HTR-8/SVneo (cell line): ENCODE measurements around the gene FCHO2.
A peak's percentile ranks its signal among the peaks of the same experiment; 100 is the strongest.

Experiments used
- DNase-seq: peaks from one replicate; pipeline ENCODE4 v3.0.0; 2011; ENCODE audit warnings: low spot score, mixed read lengths; ENCODE audit not compliant: insufficient read length
- FAIRE-seq: peaks from 2 replicates; lab custom pipeline; 2011; peaks lifted over from hg19 to GRCh38; lab: Jason Lieb, UNC

FCHO2 gene

DNA sequence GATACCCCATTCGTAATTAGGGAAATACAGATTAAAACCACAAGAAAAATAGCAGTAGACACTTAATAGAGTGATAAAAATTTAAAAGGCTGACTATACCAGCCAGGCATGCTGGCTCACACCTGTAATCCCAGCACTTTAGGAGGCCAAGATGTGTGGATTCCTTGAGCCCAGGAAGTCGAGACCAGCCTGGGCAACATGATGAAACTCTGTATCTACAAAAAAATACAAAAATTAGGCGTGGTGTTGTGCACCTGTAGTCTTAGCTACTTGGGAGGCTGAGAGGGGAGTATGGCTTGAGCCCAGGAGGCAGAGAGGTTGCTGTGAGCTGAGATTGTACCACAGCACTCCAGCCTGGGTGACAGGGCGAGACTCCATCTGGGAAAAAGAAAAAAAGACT is 72.0 kb downstream of the FCHO2 start:
- no peak for DNase-seq
- FAIRE-seq, result no peak

DNA sequence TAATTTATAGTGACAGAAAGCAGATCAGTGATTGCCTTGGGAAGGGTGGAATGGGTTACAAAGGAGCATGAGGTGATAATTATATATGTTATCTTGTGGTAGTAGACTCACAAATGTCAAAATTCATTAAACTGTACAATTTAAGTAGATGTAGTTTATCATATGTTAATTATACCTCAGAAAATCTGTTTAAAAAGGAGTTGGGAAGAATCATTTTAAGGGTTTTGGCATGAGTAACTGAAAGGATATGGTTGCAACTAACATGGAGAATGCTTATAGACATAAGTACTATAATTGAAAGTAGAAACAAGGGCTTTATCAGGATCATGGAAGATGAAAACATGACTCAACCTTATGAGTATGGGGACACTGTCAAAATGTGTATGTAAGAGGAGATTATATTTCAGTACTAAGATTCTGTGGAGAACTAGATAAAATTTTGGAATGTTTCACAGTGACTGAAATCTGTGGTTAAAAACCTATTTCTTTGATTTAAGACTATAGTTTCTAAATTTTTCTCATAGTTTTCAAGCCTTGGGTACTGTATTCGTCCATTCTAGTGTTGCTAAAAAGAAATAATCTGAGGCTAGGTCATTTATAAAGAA is 73.3 kb downstream of the FCHO2 start:
- DNase-seq (no peak), FAIRE-seq (no peak)

DNA sequence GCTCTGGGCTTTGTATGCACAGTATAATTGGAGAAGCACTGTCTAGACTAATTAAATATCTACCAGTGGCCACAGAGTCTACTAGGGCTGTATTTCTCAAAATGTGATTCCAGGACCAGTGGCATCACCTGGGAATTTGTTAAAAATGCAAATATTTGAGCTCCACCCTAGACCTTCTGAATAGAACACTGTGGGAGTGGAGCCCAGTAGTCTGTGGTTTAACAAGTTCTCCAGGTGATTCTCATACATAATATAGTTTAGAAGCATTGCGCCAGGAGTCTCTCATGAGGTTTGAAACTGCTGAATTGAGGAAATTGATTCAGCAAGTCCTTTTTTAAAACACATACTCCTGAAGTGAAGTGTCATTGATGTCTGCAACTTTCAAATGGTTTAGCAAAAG is 74.7 kb downstream of the FCHO2 start:
- no peak for DNase-seq
- FAIRE-seq, result no peak

DNA sequence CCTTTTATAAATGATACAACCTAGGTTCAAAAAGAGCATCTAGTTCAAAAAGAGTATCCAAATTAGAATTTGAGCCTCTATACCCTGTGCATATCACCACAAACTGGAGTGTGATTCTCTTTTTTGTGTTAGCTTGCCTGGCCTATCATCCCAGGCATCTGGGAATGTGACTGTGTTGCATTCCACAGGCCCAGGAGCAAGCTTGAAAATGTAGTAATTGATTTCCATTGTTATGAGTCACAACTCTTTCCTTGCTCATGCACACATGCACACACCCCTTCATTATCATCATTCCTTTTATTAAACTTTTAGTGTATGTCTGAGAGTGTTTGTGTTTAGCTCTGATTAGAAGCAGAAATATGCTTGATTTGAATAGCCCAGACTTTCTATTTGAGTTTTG is 75.2 kb downstream of the FCHO2 start:
- peak; percentile 69 for DNase-seq
- peak; percentile 16 for FAIRE-seq

DNA sequence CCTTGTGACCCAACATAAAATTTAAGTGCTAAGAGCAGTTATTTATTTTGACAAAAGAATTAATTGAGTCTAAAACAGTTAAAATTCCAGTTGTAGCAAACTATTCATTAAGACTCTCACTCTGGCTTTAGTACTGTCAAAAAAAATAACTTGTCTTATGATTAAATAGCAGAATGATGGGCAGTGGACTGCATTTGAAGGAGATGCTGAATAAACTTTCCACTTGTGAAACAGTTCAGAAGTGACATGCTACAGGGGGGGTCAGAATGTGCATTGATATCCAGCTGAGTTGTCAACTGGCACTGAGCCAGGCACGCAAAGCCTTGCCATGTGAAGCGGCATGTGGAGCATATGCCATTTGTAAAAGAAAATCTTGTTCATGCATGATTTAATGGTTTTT is 76.0 kb downstream of the FCHO2 start:
- peak; percentile 9 for DNase-seq
- no peak for FAIRE-seq

DNA sequence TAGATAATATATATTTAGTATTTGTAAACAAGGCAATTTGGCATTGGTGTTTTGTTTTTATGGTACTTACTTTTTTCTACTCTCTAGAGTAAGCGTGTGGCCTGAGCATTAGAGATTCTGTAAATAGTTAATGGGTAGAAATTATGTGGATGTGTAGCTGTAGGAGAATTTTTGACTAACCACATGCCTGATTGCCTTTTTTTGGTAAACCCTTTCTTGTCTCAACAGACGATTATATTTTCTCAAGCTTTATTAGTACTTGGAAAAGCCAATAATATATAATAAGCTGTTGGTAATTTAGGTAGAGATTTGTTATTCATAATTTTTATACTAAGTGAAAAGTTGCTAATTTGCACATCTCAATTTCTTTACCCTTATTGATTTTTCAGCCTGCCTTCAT is 76.8 kb downstream of the FCHO2 start:
- no peak for DNase-seq
- no peak for FAIRE-seq

DNA sequence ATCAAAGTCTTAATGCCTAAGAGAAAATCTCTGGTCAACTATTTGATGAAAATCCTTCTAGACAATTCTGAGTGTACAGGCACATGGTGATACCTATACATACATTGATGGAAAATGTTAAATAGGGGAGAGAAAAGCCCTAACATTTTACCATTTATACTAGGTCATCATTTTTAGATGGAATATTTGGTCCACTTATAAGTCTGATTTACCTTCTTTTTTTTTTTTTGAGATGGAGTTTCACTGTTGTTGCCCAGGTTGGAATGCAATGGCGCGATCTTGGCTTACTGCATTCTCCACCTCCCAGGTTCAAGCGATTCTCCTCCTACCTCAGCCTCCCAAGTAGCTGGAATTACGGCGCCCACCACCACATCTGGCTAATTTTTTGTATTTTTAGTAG is 81.7 kb downstream of the FCHO2 start:
- FAIRE-seq (no peak), DNase-seq (no peak)

DNA sequence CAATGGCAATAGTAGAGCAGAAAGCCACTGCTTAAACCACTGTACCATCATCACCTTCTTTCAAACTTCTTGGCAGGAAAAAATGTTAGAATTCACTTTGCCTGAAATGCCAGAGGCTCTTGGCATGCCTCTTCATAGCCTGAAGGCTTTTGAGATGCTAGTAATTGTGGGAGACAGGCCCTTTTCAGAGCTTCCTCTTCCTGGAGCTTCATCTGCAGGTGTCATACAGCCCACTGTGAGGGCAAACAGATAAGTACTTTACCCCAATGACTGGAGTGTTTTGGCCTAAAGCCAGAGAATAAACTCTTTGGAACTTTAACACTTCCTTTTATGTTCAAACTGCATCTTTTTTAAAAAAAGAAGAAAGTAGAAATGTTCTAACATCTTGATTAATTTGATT is 83.2 kb downstream of the FCHO2 start:
- DNase-seq (no peak), FAIRE-seq (no peak)

DNA sequence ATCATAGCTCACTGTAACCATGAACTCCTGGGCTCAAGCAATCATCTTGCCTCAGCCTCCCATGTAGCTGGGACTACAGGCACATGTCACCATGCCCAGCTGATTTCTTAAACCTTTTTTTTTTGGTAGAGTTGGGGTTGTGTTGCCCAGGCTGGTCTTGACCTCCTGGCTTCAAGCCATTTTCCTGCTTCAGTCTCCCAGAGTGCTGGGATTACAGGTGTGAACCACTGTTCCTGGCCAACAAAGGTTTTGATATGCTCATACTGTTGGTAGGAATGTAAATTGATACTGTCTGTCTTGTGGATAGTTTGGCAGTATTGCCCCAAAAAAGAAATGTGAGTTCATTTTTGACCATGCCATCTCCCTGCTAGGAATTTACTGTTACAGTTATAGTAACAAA is 87.2 kb downstream of the FCHO2 start:
- no peak for FAIRE-seq

DNA sequence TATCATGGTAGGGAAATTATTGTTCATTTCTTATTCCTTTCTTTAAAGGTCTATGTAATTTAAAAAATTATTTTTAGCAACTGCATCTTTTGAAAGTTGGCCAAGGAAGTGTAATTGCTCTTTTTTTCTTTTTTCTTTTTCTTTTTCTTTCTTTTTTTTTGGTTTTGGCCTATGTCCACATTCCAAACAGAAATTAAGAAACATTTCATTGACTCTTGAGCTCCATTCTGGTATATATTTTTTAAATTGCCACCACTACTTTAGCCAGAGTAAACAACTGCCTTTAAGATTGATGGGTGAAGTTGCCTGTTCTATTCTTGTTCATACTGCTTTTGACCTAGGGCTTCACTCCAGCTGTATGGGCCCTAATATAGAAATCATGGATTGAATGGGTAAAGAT is 88.7 kb downstream of the FCHO2 start:
- no peak for DNase-seq

More for the DNA sequence above, 87.2 kb downstream of the FCHO2 start:
- no peak for DNase-seq

DNA sequence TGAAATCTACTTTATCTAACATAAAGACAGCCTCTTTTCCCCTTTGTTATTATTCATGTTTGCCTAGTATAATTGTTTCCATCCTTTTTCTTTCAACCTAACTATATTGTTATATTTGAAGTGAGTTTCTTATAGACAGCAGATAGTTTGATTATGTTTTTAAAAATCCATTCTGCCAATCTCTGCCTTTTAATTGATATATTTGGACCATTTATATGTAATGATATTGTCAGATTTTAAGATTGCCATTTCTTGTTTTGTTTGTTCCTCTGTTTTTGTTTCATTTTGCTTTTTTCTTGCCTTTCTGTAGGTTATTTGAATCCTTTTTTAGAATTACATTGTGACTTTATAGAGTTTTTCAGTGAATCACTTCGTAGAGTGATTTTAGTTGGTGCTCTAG is 89.8 kb downstream of the FCHO2 start:
- DNase-seq (no peak), FAIRE-seq (no peak)

More for the DNA sequence above, 88.7 kb downstream of the FCHO2 start:
- FAIRE-seq, result no peak

DNA sequence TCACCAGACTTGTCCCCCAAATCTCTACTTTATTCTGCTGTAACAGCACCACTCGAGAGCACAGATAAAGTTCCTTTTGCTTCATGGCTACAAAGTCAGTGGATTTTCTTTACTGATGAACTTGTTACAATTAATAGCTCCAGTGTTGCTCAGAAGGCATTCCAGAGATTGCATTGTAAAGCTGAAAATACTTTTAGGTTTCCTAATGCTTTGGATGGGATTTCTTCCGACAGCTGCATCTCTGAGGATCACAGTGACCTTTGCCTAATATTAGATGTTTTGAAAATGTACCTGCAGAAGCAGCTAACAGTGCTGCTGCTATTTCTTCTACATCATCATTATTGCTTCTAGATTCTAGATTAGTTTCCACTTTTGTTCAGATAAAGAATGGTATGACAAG is 105.8 kb downstream of the FCHO2 start:
- DNase-seq (no peak), FAIRE-seq (no peak)

DNA sequence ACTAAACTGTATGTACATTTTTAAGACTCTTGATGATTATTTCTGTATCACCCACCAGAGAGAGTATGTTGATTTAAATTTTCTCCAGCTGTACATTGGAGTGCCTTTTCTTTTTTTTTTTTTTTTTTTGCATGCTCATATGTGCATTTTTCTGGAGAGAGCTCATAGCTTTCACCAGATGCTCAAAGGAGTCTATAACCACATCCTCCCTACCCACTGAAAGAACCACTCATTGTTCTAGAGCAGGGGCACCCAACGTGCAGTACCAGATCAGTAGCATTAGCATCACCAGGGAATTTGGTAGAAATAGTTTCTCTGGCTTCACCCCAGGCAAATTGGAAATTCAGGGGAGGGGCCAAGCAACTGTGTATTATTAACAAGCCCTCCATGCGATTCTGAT is 110.6 kb downstream of the FCHO2 start:
- no peak for DNase-seq
- no peak for FAIRE-seq

DNA sequence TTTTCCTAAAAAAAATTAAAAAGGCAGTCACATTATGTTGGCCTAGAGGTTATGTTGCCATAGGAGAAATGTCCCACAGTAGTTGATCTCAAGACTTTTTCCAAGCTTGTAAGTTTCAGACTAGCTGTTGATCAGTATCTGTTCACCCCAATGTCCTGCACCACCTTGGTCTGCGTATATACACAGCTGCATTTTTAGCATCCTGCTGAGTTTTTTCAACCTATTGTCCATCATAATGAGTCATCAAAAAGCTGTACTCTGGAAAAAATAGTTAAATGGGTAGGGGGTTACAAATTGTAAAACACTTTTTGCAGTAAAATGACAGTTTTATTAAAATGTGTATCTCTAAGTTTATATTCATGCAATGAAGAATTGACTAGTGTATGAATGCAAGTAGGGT is 111.4 kb downstream of the FCHO2 start:
- DNase-seq, result no peak

DNA sequence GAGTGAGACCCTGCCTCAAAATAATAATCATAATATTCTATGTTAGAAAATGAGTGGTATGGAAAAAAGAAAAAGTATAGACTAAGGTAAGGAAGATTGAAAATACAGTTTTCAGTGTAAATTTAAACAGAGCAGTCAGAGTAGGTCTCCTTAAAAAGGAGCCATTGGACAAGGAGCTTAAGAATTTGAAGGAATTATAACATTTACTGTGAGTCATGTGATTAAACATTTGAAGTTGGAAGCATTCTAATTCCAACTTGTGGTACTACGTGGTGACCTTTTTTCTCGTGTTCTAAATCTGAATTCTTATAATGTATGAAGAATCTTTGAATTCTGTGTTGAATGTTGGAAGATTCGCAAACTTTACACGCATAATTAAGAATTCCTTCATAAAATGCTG is 125.3 kb downstream of the FCHO2 start:
- no peak for FAIRE-seq
- DNase-seq, result no peak

More for the DNA sequence above, 111.4 kb downstream of the FCHO2 start:
- FAIRE-seq, result no peak

DNA sequence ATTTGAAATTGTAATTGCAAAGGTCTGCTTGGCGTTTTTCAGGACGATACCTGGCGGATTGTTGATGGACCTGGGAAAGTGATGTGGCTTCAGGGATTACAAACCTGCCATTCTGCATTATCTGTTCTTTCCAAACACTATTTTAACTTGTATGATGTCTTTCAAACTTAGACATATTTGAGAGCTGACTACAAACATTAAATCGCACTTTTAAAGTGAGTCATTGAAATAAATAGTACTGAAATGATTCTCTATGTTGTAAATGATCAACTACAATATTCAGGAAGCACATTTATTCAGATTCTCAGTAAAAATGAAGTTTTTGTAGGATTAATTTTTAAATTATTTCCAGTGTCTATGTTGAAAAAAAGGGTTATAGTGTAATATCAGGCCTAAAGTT is 132.2 kb downstream of the FCHO2 start:
- FAIRE-seq, result no peak
- DNase-seq, result no peak

DNA sequence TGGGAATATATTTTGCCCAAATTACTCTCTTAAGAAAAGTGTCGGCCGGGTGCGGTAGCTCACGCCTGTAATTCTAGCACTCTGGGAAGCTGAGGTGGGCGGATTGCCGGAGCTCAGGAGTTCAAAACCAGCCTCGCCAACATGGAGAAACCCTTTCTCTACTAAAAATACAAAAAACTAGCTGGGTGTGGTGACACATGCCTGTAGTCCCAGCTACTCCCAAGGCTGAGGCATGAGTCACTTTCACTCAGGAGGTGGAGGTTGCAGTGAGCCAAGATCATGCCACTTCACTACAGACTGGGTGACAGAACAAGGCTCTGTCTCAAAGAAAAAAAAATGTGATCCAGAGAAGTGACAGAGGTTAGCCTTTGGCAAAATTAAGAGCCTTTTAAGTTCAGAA is 138.1 kb downstream of the FCHO2 start:
- FAIRE-seq (no peak), DNase-seq (no peak)

DNA sequence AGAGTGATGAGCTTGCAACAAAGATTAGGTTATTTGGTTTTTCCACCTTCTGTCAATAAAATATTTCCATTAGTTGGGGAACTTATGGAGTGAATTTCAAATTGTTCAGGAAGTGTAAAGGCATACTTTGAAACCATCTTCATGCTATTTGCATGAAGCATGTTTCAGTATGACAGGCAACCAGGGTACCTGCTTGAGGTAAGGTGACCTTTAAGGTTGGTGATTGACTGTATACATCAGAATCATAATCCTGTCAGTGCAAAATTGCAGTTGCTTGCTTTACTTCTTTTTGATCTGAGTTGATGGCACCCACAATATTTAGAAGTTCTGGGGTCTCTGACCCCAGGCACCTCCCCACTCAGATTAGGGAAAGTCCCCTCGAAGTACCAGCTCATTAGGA is 138.6 kb downstream of the FCHO2 start:
- DNase-seq (no peak), FAIRE-seq (no peak)

DNA sequence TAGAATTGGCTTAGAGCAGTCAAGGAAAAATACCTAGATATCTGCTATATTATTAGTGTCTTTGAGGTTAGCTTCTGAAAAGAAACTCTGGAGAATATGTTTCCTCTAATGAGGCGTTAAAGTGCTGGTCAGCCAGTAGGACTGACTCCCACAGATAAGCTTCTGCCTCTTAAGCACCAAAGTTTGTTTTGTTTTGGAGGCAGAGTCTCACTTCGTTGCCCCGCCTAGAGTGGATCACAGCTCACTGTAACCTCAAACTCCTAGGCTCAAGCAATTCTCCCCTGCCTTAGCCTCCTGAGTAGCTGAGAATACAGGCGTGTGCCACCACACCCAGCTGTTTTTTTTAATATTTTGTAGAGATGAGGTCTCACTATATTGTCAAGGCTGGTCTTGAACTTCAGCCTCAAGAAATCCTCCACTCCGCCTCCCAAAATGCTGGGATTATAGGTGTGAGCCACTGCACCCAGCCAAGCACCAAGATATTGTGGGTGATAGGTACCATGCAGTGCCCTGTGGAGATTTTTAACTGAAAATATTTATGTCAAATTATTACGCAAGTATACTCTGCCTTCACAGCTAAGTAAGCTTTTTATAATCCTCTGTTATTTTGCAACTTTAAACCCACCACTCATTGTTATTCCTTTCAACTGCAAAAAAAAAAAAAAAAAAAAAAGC is 139.9 kb downstream of the FCHO2 start:
- no peak for FAIRE-seq

DNA sequence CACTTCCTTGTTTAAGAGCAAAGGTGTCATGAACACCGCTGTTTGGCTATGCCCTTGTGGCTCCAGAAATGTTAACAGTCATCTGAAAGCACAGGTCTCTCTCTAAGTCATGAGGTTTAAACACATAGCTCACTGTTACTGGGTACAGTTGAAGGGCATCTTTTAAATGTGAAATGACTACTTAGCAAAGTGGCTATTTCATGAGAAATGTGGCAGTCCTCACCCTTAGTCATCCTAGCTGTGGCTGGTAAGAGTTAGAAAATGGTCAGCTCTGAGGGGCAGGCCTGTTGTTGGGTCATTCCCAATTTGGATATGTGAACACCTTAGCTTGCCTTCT is 140.4 kb downstream of the FCHO2 start:
- FAIRE-seq (no peak), DNase-seq (no peak)

More for the DNA sequence above, 139.9 kb downstream of the FCHO2 start:
- no peak for DNase-seq

DNA sequence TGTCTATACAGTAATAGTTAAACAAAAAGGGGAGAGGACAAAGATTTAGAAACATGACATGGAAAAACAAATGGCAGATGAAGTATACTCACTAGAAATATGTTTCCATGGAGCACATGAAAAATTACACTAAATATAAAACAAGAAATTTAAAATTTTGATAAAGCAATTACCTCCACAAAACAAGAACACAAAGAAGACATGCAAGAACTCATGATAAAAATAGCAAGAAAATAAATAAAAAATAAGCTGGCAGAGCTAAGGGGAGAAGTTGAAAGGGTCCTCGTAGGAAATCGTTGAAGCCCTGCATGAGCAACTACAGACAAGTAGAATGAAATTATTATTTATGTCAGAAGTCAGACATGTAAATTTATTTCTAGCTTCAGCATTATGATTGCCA is 141.9 kb downstream of the FCHO2 start:
- FAIRE-seq (no peak), DNase-seq (no peak)

DNA sequence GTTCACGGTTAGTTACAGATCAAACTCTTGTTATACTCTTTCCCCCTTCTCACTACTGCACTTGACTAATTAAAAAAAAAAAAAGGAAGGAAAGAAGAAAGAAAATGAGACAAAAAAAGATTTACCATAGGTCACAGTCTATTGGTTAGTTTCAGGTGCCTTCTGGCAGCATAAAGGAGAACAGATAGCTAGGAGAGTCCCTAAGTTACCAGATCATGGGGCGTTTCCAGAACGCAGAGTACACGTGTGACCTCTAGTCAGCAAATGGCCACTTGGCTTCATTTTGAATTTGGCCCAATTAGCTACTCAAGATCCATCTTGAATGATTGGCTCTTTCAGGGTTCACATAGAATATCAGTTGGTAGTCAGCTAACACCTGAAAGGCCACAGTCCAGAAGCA is 144.3 kb downstream of the FCHO2 start:
- FAIRE-seq (no peak), DNase-seq (no peak)
